Breast epithelium (tissue), 4 donors: ENCODE results near the gene GRK5. TPM values are rescaled to one million over a fixed set of nuclear protein-coding genes. Genes with fewer than 3 reads are reported as not detected.

Experiments used
- DNase-seq, 2 donors: peaks; one replicate each; pipeline ENCODE4 v3.0.0-alpha.2; 2019; ENCODE audit warnings: low spot score in 2 of 2
- H3K27ac ChIP-seq, 2 donors: fragments of 200-600 bp; sonication (generic) in 1 of 2; one replicate each; pipeline ENCODE4 v1.5.1; 2016 to 2019; ENCODE audit warnings: mild to moderate bottlenecking in 1 of 2
- H3K27me3 ChIP-seq, 2 donors: fragments of 200-600 bp; sonication (generic) in 1 of 2; one replicate each; pipeline versions ENCODE4 v1.5.1 to v1.6.0; 2017 to 2019; ENCODE audit warnings: control low read depth in 1 of 2, mild to moderate bottlenecking in 1 of 2
- H3K36me3 ChIP-seq: fragments of 200-600 bp; one replicate; pipeline ENCODE4 v1.5.1; 2019
- H3K4me1 ChIP-seq, 2 donors: fragments of 200-600 bp; sonication (generic); one replicate each; pipeline ENCODE4 v1.5.1; 2016 to 2019; ENCODE audit warnings: control low read depth in 1 of 2
- H3K4me3 ChIP-seq, 3 donors: fragments of 200-600 bp; sonication (generic); 1 replicate in 2 of 3; 2 replicates in 1 of 3; pipeline ENCODE4 v1.5.1; 2016 to 2019; ENCODE audit warnings: mild to moderate bottlenecking in 3 of 3, moderate library complexity in 2 of 3
- H3K9me3 ChIP-seq, 2 donors: fragments of 200-600 bp; sonication (generic) in 1 of 2; one replicate each; pipeline ENCODE4 v1.5.1; 2016 to 2019; ENCODE audit warnings: control low read depth in 1 of 2
- CTCF ChIP-seq, 3 donors: fragments of 450-650 bp; IDR thresholded peaks; one replicate each; pipeline ENCODE4 v1.5.1; 2016 to 2017; ENCODE audit warnings: antibody characterized with exemption in 3 of 3, mild to moderate bottlenecking in 3 of 3, moderate library complexity in 3 of 3
- POLR2A ChIP-seq: fragments of 450-650 bp; IDR thresholded peaks from one replicate; pipeline ENCODE4 v1.6.1; 2016; ENCODE audit warnings: antibody characterized with exemption, mild to moderate bottlenecking, moderate library complexity
- POLR2AphosphoS5 ChIP-seq, 3 donors: sonication (generic); formaldehyde crosslinking; IDR thresholded peaks; one replicate each; pipeline ENCODE4 v1.6.1; 2017; ENCODE audit warnings: antibody characterized with exemption in 3 of 3
- intact Hi-C: fragments of 100-400 bp; cut with DNase I; formaldehyde crosslinking; loops from one replicate; pipeline ENCODE4 v1.15.1; 2023; ENCODE audit warnings: low total_unique reads
- total RNA-seq, 3 donors: library from RNA; depleted of rRNA; stranded (reverse); fragments of >200 nt; gene quantifications; one replicate each; pipeline ENCODE4 v1.1.0, GENCODE V29; 2016

The GRK5 gene
- total RNA-seq, 3 donors from 2014 or later: 14.9 to 20.6 (median 15.2) TPM

- H3K27ac ChIP-seq: no peak overlapping the region
These were observed 90.0 kb downstream of the GRK5 start for GRCh38 chr10:119297207-119297968.

GRCh38 chr10:119298810-119299209, 91.4 kb downstream of the GRK5 start:
- Histone ChIP-seq H3K27ac (no peak overlapping the region), H3K27me3 (no peaks in the 10 kb centered on the region), H3K9me3 (no peaks in the 10 kb centered on the region), H3K4me1 (peaks cover 0 to 3% of the 10 kb centered on the region in 2 donors), H3K4me3 (no peak overlapping the region), H3K36me3 (no peaks in the 10 kb centered on the region)
- no peak for TF ChIP-seq CTCF (IDR thresholded peaks at IDR 0.05)
- intact Hi-C loops: no loop called here
- no peak for DNase-seq

More at GRCh38 chr10:119297207-119297968, 90.0 kb downstream of the GRK5 start:
- Histone ChIP-seq H3K9me3 (no peaks in the 10 kb centered on the region), H3K27me3 (no peaks in the 10 kb centered on the region), H3K4me1 (peaks cover 0 to 3% of the 10 kb centered on the region in 2 donors), H3K4me3 (no peak overlapping the region), H3K36me3 (no peaks in the 10 kb centered on the region)
- intact Hi-C loops: no loop called here
- DNase-seq: no peak
- no peak for TF ChIP-seq POLR2AphosphoS5 (IDR thresholded peaks at IDR 0.05)
- no peak for TF ChIP-seq CTCF (IDR thresholded peaks at IDR 0.05)

GRCh38 chr10:119299531-119299930, 92.2 kb downstream of the GRK5 start:
- no peaks in the 10 kb centered on the region for H3K4me1 ChIP-seq
- intact Hi-C loops: no loop called here
- H3K36me3 ChIP-seq: no peaks in the 10 kb centered on the region
- TF ChIP-seq POLR2A (no peak), POLR2AphosphoS5 (IDR thresholded peaks at IDR 0.05) (no peak), CTCF (IDR thresholded peaks at IDR 0.05) (no peak)
- no peak overlapping the region for H3K4me3 ChIP-seq
- H3K9me3 ChIP-seq: no peaks in the 10 kb centered on the region
- H3K27ac ChIP-seq: no peak overlapping the region
- no peaks in the 10 kb centered on the region for H3K27me3 ChIP-seq
- no peak for DNase-seq

GRCh38 chr10:119301397-119301796, 94.0 kb downstream of the GRK5 start:
- H3K4me1 ChIP-seq: no peaks in the 10 kb centered on the region
- H3K36me3 ChIP-seq: no peaks in the 10 kb centered on the region
- TF ChIP-seq POLR2AphosphoS5 (IDR thresholded peaks at IDR 0.05): no peak
- no peak for DNase-seq
- H3K27ac ChIP-seq: peak overlapping the region; percentile 15 to 23
- H3K4me3 ChIP-seq: no peak overlapping the region
- intact Hi-C loops: loop anchor here (10.0 kb wide), 1 partner anchor 97 kb away; the partner anchor contains the start of gene GRK5
- H3K27me3 ChIP-seq: no peaks in the 10 kb centered on the region
- no peaks in the 10 kb centered on the region for H3K9me3 ChIP-seq

GRCh38 chr10:119302172-119302571, 94.8 kb downstream of the GRK5 start:
- peak overlapping the region in 1 of 2 donors; percentile 3 for H3K27ac ChIP-seq
- DNase-seq: no peak
- H3K9me3 ChIP-seq: no peaks in the 10 kb centered on the region
- TF ChIP-seq POLR2A (no peak), POLR2AphosphoS5 (IDR thresholded peaks at IDR 0.05) (no peak)
- H3K36me3 ChIP-seq: no peaks in the 10 kb centered on the region
- H3K4me1 ChIP-seq: no peaks in the 10 kb centered on the region
- H3K4me3 ChIP-seq: no peak overlapping the region
- intact Hi-C loops: loop anchor here (10.0 kb wide), 1 partner anchor 97 kb away; the partner anchor contains the start of gene GRK5
- H3K27me3 ChIP-seq: no peaks in the 10 kb centered on the region

- no peak for DNase-seq
- TF ChIP-seq CTCF (IDR thresholded peaks at IDR 0.05): no peak
- no peak for TF ChIP-seq POLR2AphosphoS5 (IDR thresholded peaks at IDR 0.05)
- no peak for TF ChIP-seq POLR2A
- Histone ChIP-seq H3K4me3 (no peak overlapping the region), H3K27ac (peak overlapping the region in 1 of 2 donors; percentile 3), H3K27me3 (no peaks in the 10 kb centered on the region), H3K36me3 (no peaks in the 10 kb centered on the region), H3K9me3 (no peaks in the 10 kb centered on the region), H3K4me1 (no peaks in the 10 kb centered on the region)
- intact Hi-C loops: loop anchor here (10.0 kb wide), 1 partner anchor 98 kb away; the partner anchor contains the start of gene GRK5
These were observed 95.4 kb downstream of the GRK5 start for GRCh38 chr10:119302591-119303253.
